AG04450 (cell line): ENCODE data around the gene HEYL. TPM values are rescaled to one million over a fixed set of nuclear protein-coding genes. Genes with fewer than 3 reads are reported as not detected.

Experiments used
- CTCF ChIA-PET: fragments of 300-600, 350-600 bp; formaldehyde crosslinking; extraction: SDS; loops from one replicate; lab custom pipeline; 2022; ENCODE audit warnings: antibody characterized with exemption, inconsistent platforms; lab: Charles Lee
- POLR2A ChIA-PET: fragments of 350-600 bp; formaldehyde crosslinking; extraction: SDS; loops from one replicate; lab custom pipeline; 2021; ENCODE audit warnings: antibody characterized with exemption, inconsistent platforms; lab: Yijun Ruan, JAX
- DNase-seq: peaks from one replicate; pipeline ENCODE4 v3.0.0-alpha.2; 2011; ENCODE audit warnings: low read depth, low spot score
- H3K27ac ChIP-seq: one replicate; pipeline ENCODE4 v1.5.1; 2012; ENCODE audit warnings: low read depth, low read length, control low read depth
- H3K27me3 ChIP-seq: one replicate; pipeline ENCODE4 v1.6.0; 2012; ENCODE audit warnings: low read length; ENCODE audit not compliant: control insufficient read depth, insufficient read depth
- H3K4me3 ChIP-seq: 2 replicates; pipeline ENCODE4 v1.5.1; 2011; ENCODE audit warnings: mild to moderate bottlenecking, low read depth, low read length, control low read depth
- H3K9me3 ChIP-seq: 2 replicates; pipeline ENCODE4 v1.5.1; 2012; ENCODE audit warnings: low read length; ENCODE audit not compliant: control insufficient read depth, insufficient read depth
- CTCF ChIP-seq: IDR thresholded peaks from 2 replicates; pipeline ENCODE4 v1.5.1; 2011; ENCODE audit warnings: low read depth, low read length, control low read depth, inconsistent platforms
- polyA minus RNA-seq: library from RNA; depleted of rRNA, polyadenylated mRNA; stranded (reverse); fragments of >200 nt; gene quantifications from 2 replicates; pipeline ENCODE4 v1.2.3, GENCODE V29; 2011; rRNA and poly(A)+ RNA removed
- polyA plus RNA-seq: library from polyadenylated mRNA; depleted of rRNA; stranded (reverse); fragments of >200 nt; gene quantifications from 2 replicates; pipeline ENCODE4 v1.2.3, GENCODE V29; 2011; rRNA removed

Gene HEYL
- polyA plus RNA-seq, result 0.14 TPM in 2 replicates
- 0.17 and 0.18 TPM in 2 replicates for polyA minus RNA-seq

GRCh38 chr1:39639305-39640130, at the start of gene HEYL:
HEYL (minus strand) TSS chr1:39639643; CDS start chr1:39639625, 18 bp downstream.
- H3K4me3 ChIP-seq, result peak within 1 kb of the TSS; percentile 32; the same call in 1 of the 2 replicates
- H3K27me3 ChIP-seq, result peaks cover 7% of the 10 kb centered on the region
- no peak for DNase-seq
- TF ChIP-seq CTCF, result peak; percentile 41
- ChIA-PET POLR2A (no interaction called here), CTCF (interaction anchor here (1.0 to 1.2 kb wide), 2 partner anchors 33 kb away, joined by 3 read pairs; no protein-coding TSS in a partner anchor)
- no peak within 1 kb of the TSS for H3K27ac ChIP-seq
- H3K9me3 ChIP-seq, result no peaks in the 10 kb centered on the region; the same call in 1 of the 2 replicates

GRCh38 chr1:39689214-39689613, 49.8 kb upstream of the HEYL start:
- TF ChIP-seq CTCF, result no peak
- H3K4me3 ChIP-seq, result no peak overlapping the region
- peaks cover 82% of the 10 kb centered on the region for H3K27me3 ChIP-seq
- H3K27ac ChIP-seq, result no peak overlapping the region
- ChIA-PET POLR2A (no interaction called here), CTCF (interaction anchor here (0.6 to 1.2 kb wide), 3 partner anchors 17 to 37 kb away, joined by 3 to 4 read pairs (median 3); no protein-coding TSS in a partner anchor)
- H3K9me3 ChIP-seq, result peaks cover 7% of the 10 kb centered on the region; the same call in 1 of the 2 replicates
- no peak for DNase-seq

GRCh38 chr1:39688706-39689105, 49.3 kb upstream of the HEYL start:
- CTCF ChIA-PET, result interaction anchor here (0.6 to 0.8 kb wide), 2 partner anchors 16 to 71 kb away, joined by 3 to 4 read pairs; no protein-coding TSS in a partner anchor
- TF ChIP-seq CTCF, result no peak
- DNase-seq, result no peak
- no peak overlapping the region for H3K4me3 ChIP-seq
- H3K9me3 ChIP-seq, result peaks cover 7% of the 10 kb centered on the region; the same call in 1 of the 2 replicates
- POLR2A ChIA-PET, result no interaction called here
- no peak overlapping the region for H3K27ac ChIP-seq
- H3K27me3 ChIP-seq, result peaks cover 83% of the 10 kb centered on the region

- no peak for DNase-seq
- no peak overlapping the region for H3K4me3 ChIP-seq
- H3K27me3 ChIP-seq, result peaks cover 82% of the 10 kb centered on the region
- H3K27ac ChIP-seq, result no peak overlapping the region
- CTCF ChIA-PET, result no interaction called here
- no peak for TF ChIP-seq CTCF
- POLR2A ChIA-PET, result no interaction called here
- peaks cover 4% of the 10 kb centered on the region; the same call in 1 of the 2 replicates for H3K9me3 ChIP-seq
Observed at GRCh38 chr1:39687243-39687642, 47.8 kb upstream of the HEYL start.

- DNase-seq, result no peak
- POLR2A ChIA-PET, result no interaction called here
- H3K9me3 ChIP-seq, result no peaks in the 10 kb centered on the region; the same call in 1 of the 2 replicates
- peaks cover 83% of the 10 kb centered on the region for H3K27me3 ChIP-seq
- CTCF ChIA-PET, result interaction anchor here (0.6 kb wide), 1 partner anchor 35 kb away, joined by 5 read pairs; no protein-coding TSS in a partner anchor
- no peak for TF ChIP-seq CTCF
- H3K27ac ChIP-seq, result no peak overlapping the region
- no peak overlapping the region for H3K4me3 ChIP-seq
Observed at GRCh38 chr1:39685071-39685470, 45.6 kb upstream of the HEYL start.
